NCI-H187 (cell line): ENCODE results near the gene SLC43A3.

ENCODE experiments used
- DNase-seq, 2 experiments: peaks; one replicate each; lab custom pipeline; 2025; lab: John Stamatoyannopoulos, UW

SLC43A3 gene

DNA sequence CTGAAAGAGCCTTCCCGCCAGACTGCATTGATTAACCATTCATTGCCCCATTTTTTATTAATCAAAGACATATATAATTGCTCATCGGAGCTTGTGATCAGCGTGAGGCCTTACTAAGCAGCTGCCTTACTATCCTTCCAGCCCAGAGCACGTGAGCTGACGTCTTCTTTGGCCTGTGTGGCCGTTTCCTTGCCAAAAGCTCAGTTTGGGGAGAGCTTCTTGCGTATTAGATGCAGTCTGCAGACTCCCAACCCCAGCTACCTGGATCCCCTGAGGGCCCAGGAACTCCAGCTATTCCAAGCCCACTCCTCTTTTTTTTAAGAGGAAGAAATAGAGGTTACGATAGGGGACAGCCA is 784 bp upstream of the SLC43A3 start:
- DNase-seq = no peak

DNA sequence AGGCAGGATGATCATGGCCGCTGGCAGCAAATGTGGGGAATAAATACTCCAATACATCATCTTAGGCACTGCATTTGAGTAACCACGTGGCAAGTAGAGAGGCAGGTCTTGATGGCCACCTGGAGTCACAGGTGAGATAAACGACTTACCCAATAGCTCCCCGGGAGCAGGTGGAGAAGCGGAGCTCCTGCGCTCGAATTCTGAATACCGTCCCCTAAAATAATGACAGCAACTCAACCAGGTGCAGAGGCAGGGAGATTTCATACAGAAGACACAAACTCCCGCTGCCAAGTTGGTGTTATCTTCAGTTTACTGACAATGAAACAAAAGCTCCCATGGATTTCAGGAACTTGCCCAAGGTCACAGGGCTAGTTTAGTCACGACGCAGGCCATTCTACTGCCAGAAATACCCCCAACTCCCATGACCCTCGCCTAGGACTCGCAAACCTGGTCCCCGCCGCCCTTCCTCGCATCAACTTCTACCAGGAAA is 437 bp downstream of the SLC43A3 start:
- DNase-seq = no peak

DNA sequence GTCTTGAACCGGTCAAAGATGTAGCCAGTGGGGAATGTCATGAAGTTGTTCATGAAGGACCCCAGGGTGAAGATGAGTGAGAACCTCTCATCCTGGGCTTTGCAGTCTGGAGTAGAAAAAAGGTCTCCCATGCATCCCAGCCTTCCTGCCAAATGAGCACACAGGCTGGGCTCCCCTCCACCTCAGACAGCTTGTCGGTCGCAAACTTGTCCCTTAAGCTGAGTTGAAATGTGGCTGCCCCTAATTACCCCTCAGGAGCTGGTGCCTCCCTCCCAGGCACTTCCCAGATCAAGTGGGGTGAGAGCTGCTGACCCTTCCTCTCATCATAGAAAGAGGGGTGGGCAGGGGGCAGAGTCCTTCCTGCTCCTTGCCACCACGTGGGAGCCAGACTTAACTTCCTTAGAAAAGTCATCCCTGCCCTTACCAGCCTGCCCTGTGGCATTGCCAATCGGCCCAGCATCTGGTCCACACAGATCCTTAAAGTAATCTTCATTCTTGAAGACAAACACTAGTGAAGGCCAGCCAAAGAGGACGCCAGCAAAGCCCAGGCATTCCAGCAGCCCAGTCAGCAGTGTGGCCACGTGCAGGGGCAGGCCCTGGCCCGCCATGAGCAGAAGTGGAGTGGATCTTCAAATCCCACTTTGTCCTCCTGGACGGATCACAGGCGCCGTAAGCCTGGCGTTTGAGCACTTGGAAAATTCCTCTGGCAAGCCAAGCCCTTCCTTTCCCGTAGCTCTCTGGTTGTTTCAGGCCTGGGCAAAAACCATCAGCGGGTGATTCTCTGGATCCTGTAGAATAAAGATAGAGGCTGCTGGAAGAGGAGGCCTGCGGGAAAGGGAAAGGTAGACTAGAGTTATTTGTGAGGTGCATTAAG is 1.1 kb downstream of the SLC43A3 start:
- no peak for DNase-seq

DNA sequence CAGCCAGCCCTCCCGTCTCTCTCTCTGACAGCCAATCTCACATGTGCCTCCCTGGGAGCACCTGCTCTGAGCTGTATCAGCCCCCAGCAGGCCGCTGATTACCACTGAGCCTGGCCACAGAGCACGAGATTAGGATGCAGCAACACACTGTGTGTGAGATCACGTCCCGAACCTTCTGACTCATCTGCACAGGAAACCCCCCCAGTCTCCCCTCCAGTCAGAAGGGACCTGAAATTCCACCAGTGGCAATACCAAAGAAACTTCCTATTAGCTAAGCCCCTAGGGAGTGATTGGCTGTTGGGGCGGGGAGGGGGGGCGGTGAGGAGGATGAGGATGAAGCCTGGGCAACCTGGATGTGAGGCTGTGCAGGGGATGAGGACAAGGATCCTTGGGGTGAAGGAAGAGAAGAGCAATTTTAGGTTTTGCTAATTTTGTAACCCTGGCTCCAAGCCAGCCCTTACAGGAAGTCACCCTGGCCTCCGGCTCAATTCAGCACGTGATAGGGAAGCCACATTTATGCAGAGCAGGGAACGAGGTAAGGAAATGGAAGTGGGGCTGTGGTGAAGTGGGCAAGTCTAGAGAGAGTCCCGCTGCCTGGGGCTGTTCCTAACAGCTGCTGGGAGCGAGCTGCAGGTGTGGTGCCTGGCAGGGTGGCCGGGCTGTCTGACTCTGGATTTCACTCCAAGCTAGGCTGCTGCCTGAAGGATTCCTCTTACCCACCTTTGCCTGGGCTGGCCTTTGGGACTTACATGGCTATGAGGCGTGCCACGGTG is 1.9 kb downstream of the SLC43A3 start:
- no peak for DNase-seq

DNA sequence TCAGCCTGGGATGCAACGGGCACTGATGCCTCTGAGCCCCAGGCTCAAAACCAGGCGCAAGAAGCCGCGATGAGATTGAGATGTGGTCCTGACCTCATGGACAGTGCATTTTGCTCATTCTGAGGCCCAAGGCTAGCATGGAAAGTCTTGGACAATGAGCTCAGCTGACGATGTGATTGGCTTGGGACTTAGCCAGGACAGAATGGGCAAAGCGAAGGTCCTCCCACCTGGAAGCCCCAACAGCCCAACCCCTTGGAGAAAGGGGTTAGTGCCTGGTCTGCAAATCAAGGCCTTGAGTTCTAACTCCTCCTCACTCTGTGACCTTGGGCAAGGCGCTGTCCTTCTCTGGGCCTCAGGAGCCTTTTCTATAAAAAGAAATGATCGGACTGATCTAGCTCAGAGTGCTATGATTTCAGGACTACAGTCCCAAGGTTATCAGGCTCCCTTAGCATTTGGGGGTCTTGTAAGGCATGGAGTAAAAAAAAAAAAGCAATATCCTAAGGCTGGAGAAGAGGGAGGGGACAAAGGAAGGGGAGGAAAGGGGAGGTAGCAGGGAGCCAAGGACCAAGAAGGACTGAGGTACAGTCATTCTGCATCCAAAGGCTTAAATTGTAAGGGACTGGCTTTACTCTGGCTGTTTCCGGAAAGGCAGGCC is 2.7 kb downstream of the SLC43A3 start:
- no peak for DNase-seq

DNA sequence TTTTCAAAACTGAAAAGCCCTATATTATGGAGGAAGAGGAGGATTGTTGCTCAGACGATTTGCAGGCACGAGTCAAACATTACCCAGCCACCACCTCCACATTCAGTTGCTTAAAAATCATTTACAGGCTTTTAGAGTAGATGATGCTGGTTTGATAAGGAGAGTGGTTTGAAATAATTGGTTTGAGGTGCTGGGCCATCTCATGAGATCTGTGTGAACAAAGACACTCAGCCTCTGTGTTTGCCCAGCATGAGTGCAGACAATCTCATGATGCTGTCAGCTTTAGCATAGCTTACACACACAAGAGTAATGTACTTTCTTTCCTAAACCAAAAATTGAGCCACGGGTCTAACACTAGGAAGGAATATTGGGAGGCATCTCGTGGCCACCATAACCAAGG is 4.3 kb downstream of the SLC43A3 start:
- no peak for DNase-seq

DNA sequence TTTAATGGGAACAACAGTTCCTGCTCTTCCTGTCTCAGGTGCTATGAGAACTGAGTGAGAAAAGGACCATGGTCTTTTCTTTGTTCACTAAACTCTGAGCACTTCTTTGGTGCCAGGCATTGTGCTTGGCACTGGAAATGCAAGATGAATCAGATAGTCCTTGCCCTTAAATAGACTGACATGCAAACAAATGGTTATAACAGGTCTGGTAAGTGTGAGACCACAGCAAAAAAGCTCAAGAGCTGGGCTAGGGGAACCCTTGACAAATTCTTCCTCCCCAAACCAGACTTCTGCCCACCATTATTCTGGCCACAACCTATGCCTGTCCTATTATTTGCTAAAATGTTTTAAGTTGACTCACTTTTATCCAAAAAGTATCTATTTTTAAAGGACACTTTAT is 5.1 kb downstream of the SLC43A3 start:
- DNase-seq = no peak

DNA sequence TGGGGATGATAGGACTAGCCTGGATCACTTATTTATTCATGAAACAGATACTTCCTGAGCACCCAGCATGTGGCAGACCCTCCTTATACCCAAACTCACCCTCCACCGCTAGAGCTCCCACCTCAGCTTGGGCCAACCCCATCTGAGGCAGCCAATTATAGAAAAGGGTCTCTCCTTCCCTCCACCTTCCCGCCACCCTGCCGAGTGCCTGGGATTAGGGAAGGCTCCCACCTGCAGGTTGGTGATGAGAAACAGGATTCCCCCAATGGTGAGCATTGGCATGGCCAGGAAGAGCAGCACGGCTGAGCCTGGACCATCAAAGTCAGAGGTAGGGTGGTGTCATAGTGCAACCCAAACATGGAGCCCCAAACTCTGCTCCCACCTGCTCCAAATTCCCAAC is 5.9 kb downstream of the SLC43A3 start:
- DNase-seq = no peak

DNA sequence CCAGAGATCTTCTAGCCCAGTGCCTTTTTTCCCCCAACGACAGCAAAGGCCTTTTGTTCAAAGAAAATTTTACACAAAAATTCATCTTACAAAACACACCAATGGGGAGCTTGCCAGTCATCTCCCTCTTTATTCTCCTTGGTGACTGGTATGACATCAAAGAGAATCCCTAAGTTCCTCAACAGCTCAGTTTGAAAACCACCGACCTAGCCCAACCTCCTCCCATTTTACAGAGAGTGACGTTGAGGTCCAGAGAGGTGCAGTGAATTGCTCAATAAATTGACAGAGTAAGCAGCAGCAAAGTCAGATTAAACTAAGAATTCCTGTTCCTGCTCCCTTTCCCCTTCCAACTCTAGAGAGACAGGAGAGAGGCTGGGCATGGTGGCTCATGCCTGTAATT is 7.8 kb downstream of the SLC43A3 start:
- no peak for DNase-seq

DNA sequence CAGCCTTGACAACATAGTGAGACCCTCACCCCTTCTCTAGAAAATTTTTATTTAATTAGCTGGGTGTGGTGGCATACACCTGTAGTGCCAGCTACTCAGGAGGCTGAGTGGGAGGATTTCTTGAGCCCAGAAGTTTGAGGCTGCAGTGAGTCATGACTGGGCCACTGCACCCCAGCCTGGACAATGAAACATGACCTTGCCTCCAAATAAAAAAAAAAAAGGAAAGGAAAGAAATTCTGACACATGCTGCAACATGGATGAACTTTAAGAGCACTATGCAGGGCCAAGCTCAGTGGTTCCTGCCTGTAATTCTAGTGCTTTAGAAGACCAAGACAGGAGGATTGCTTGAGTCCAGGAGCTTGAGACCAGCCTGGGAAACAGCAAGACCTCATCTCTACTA is 8.8 kb downstream of the SLC43A3 start:
- DNase-seq = no peak

DNA sequence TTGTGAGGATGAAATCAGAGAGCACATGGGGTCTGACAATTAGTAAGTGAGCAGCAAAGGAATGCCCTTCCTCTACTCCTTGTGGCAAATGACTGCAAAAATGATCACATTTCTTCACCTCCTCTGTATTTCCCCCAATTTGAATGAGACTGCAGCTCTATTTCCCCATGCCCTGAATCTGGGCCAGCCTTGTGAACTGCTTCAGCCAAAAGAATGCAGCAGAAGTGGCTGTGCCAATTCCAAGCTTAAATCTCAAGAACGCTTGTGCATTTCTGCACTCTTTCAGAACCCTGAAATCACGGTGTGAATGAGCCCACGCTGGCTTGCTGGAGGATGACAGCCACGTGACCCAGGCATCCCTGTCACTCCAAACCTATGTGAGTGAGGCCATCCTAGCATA is 9.9 kb downstream of the SLC43A3 start:
- DNase-seq = no peak

DNA sequence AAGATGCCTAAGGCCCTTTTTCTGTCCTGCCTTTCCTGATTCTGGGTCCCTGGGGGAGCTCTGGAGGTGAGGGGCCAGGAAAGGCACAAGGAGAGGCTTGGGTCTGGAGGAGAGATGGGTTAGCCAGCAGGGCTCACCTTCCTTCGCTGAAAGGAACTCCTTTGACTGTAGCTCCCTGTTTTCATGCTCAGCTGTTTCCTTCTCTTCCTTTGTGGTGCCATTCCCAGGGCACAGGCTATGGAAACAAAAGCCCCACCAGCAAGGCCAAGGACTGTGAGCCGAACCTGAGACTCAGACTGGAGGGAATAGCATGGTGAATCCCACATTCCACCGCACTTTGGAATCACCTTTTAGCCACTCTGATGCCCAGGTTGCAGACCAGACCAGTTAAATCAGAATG is 10.5 kb downstream of the SLC43A3 start:
- no peak for DNase-seq

DNA sequence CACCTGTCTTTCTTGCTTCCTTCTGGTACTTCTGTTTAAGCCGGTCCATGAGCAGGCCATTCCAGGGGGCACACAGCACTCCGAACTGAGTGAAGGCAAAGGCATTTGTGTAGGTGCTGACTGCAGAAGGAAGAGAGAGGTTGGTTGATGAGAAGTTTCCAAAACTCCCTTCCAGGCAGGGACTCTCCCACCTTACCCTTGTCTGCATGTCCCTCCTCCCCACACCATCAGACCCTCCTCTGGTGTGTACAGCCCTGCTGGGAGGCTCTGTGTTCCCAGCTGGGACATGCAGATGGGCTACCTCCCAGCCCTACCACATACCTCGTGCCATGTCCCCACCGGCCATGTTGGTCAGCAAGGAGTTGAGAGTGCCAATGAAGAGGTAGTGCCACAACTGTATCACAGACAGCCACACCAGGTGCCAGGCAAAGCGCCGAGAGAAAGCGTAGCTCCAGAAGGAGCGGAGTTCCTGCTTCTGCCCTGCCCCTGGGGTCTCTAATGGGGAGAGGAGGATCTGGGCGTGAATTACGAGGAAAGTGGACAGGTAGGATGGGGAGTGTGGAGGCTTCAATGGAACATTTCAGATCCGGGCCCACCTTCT is 12.2 kb downstream of the SLC43A3 start:
- no peak for DNase-seq

DNA sequence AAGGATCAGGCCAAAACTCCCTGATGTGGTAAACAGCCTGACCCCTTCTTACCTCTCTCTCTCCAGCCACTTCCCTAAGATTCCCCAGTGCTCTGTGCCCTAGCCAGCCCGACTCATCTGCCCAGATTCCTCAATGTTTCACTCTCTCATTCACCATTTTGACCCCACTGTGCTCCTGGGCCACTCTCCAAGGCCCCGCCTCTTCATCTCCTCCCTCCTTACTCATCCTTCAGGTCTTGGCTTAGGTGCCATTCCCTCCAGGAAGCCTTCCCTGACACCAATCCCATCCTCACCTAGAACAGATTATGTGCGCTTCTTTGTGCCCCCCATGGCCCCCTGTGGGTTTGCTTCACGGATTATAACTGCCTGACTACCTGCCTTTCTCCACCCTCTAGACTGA is 13.2 kb downstream of the SLC43A3 start:
- DNase-seq = no peak

DNA sequence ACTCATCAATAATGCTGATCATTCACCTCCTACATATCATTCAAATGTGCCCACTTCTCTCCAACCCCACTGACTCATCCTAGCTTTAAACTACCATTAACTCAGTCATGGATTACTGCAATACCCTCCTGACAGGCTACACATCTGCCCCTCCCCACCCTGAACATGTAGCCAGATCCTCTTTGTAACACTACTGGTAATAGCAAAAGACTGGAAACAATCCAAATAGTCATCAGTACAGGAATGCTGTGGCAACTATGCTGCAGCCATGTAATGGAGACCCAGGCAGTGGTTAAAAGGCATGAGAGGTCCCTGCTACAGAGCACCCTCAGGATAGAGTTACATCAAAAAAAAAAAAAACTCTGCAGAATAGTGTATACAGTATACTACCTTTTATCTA is 16.6 kb downstream of the SLC43A3 start:
- DNase-seq = no peak

DNA sequence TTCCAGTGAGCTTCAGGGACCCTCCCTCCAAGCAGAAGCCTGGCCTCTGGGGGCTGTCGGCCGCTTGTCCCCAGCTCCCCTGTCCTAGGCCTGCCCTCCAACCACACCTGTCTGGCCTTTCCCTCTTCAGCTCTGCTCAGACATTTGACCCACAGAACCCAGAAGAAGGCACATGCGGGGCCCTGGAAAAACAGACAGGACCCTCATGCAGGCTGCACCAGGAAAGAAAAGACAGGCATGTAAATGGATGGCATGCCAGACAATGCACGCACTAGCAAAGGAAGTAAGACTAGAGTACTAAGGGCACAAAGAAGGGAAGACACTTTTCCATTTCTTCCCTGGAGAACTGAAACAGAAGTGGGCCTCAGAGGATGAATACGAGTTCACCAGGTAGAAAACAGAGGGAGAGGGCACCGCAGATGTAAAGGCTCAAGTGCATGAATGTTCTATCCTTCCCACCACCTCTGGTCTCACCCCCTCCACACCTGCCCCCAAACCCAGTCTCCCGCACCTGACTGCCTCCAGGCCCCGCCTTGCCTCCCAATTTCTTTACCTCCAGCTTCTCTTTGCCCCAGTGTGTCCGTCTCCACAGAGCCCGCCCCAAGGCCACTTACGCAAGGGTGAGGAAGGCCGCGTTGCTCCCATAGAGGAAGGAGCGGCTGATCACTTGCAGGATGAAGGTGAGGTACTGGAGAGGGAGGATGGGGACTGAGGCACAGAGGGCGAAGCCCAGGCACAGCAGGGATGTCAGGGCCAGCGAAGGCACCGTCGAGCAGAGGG is 17.4 kb downstream of the SLC43A3 start:
- no peak for DNase-seq

DNA sequence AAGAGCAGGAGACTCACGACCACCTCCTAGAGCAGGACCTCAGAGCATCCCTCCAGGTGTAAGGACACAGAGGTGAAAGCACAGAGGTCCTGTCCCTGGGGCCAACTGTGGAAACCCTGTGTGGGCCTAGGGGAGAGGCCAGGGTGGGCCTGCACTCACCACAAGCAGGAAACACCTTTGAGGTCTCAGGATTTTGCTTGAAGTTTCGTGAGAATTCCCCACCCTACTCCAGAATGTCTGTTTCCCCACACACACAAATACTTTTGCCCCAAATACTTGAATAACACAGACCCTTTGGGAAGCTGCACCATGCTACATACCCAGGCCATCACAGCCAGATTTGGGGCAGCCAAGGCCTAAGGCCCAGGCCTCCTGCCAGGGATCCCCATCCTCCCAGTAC is 18.1 kb downstream of the SLC43A3 start:
- DNase-seq = no peak

DNA sequence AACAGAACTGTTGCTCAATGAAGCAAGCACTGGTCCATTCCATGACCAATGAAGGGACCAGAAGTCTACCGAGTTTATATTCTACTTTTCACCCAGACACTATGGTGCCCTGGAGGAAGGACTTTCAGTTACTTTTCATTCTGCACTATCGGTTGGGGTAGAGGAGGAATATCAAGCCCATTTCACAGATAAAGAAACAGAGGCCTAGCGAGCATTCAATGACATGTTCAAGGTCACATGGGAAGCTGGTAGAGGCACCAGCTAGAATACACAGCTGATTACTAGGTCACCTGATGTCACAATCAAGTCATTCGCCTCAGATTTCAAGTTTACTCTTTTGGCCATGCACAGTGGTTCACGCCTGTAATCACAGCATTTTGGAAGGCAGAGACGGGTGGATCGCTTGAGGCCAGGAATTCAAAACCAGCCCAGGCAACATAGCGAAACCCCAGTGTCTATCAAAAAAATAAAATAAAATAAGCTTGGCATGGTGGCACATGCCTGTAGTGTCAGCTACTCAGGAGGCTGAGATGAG is 18.9 kb downstream of the SLC43A3 start:
- no peak for DNase-seq

DNA sequence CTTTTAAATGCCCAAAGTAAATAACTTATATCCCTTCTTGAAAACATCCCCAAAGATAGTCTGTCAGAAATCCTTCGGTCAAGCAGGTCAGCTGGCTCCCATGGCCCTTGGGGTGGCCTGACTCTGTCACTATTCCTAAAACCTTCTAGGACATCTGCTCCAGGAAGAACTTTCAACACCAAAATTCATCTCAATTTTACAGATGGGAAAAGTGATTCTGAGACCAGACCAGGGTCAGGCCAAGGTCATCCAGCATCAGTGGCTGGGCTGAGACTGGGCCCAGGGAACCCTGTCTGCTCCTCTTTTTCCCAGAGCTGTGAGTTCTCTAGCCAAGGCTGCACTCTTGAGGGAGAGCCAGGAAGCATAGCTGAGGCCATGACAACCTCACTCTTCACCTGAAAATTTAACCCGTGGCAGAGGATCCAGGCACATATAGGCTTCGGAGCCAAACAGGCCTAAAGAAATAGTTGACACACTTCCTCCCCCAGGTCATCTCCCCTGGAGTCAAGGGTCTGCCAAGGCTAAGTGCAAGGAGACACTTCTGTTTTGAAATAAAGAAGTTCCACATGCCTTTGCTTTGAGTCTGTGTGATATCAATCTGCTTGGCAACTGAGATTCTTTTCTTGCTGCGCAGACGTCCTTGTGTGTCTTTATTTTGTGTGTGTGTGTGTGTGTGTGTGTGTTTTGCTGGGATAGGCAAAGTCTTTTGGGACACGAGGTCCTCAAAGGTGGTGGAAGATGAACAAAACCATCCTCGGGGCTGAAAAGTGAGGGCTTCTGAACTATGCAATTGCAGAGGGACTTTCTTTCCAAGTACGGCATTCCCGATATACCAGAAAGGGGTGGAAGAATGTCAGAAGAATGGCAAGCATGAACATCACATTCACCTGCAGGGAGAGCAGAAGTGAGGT is 19.7 kb downstream of the SLC43A3 start:
- DNase-seq = no peak

DNA sequence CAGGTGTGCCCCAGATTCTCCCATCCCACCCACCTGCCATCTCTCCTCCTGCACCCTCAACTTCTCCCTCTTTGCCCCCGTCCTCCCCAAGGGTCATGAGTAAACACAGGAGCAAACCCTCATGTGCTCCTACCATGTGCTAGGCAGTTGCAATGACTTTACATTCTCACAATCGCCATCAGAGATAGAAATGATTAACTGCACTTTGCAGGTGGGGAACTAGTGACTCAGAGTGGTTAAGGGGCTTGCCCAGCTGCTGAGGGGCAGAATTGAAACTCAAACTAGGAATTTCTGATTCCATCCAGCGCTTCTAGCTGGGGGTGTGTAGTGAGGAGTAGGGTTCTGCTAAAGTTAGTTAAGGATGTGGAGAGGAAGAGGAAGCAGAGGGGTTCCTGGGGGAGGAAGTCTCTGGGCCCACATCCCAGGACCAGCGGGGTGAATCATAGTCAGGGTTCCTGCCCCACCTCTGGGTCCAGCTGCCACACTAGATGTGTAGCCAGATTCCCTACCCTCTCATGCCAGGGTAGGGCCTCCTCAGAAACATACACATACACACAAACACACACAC is 20.5 kb downstream of the SLC43A3 start:
- no peak for DNase-seq
